Measurements from ENCODE around the gene ERBB4.

DNA sequence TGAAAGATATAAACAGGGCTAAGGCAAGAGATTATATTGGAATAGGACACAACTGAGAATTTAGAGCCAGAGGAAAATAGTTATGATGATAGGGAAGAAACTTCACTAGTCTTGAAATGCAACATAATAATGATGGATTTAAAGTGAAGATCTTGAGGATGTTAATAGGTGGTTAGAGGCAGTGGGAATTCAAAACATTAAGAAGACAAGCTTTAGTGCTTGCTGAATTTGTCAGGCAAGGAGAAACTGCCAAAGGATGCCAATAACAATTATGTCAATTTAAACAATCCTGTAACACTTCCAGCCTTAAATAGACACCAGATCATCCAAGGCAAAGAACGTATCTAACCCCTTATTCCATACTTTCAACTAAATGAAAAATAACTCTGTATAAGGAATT lies 330.1 kb downstream of the ERBB4 start:
- TF ChIP-seq, protein P1, sequence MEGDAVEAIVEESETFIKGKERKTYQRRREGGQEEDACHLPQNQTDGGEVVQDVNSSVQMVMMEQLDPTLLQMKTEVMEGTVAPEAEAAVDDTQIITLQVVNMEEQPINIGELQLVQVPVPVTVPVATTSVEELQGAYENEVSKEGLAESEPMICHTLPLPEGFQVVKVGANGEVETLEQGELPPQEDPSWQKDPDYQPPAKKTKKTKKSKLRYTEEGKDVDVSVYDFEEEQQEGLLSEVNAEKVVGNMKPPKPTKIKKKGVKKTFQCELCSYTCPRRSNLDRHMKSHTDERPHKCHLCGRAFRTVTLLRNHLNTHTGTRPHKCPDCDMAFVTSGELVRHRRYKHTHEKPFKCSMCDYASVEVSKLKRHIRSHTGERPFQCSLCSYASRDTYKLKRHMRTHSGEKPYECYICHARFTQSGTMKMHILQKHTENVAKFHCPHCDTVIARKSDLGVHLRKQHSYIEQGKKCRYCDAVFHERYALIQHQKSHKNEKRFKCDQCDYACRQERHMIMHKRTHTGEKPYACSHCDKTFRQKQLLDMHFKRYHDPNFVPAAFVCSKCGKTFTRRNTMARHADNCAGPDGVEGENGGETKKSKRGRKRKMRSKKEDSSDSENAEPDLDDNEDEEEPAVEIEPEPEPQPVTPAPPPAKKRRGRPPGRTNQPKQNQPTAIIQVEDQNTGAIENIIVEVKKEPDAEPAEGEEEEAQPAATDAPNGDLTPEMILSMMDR (IDR thresholded peaks at IDR 0.05; ENCODE audit: low read depth, low read length, poor library complexity, severe bottlenecking), result no peak
- TF ChIP-seq EZH2phosphoT487 (IDR thresholded peaks at IDR 0.05; ENCODE audit: borderline replicate concordance, low read length), result no peak

All from DOHH2 (cell line).